ENCODE measurements around the gene WDR44. TPM values are rescaled to one million over a fixed set of nuclear protein-coding genes. Genes with fewer than 3 reads are reported as not detected.

WDR44 gene
- total and polyA plus RNA-seq, 2 of the 13 experiments (the other 11 are each of a cell fraction or from before 2014, with no cell fraction given): 2.2 to 4.3 TPM

DNA sequence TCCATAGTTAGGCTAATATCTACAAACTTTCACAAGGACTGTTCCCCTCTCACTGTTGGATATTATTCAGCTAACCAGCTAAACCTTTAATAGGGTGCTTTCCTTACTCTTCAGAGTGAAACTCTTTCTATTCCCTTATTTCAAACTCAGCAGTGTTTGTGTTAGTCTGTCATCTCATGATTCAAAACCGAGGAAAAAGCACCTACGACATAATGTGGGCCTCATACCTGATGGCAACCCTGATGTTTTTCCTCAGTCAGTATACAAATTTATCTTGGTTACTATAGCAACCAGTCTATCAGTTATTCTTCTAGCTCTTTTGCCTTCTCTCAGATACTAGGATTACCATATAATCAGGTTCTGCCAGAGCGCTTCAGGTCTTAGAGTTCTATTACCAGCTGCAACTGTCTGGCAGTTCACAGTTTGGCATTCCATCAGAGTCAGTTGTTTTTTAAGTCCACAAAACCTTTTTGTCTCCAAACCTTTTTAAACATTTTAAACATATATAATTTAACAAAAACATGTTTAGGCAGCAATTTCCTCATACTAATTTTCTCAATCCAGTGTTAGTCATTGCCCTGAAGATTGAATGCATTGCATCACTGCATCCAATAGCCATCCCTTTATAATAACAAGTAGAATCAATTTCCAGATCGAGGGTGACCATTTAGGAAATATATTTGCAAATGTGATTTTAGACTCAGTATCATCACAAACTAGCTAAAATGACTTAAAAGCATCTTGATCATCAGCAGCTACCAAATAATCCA, 7.4 kb downstream of the WDR44 start (continued):
- TF ChIP-seq, protein P1, sequence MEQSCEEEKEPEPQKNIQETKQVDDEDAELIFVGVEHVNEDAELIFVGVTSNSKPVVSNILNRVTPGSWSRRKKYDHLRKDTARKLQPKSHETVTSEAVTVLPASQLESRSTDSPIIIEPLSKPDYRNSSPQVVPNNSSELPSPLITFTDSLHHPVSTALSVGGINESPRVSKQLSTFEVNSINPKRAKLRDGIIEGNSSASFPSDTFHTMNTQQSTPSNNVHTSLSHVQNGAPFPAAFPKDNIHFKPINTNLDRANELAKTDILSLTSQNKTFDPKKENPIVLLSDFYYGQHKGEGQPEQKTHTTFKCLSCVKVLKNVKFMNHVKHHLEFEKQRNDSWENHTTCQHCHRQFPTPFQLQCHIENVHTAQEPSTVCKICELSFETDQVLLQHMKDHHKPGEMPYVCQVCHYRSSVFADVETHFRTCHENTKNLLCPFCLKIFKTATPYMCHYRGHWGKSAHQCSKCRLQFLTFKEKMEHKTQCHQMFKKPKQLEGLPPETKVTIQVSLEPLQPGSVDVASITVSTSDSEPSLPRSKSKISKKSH (CRISPR knock-in tag; IDR thresholded peaks at IDR 0.05; ENCODE audit: borderline replicate concordance): no peak
- TF ChIP-seq, protein P2, sequence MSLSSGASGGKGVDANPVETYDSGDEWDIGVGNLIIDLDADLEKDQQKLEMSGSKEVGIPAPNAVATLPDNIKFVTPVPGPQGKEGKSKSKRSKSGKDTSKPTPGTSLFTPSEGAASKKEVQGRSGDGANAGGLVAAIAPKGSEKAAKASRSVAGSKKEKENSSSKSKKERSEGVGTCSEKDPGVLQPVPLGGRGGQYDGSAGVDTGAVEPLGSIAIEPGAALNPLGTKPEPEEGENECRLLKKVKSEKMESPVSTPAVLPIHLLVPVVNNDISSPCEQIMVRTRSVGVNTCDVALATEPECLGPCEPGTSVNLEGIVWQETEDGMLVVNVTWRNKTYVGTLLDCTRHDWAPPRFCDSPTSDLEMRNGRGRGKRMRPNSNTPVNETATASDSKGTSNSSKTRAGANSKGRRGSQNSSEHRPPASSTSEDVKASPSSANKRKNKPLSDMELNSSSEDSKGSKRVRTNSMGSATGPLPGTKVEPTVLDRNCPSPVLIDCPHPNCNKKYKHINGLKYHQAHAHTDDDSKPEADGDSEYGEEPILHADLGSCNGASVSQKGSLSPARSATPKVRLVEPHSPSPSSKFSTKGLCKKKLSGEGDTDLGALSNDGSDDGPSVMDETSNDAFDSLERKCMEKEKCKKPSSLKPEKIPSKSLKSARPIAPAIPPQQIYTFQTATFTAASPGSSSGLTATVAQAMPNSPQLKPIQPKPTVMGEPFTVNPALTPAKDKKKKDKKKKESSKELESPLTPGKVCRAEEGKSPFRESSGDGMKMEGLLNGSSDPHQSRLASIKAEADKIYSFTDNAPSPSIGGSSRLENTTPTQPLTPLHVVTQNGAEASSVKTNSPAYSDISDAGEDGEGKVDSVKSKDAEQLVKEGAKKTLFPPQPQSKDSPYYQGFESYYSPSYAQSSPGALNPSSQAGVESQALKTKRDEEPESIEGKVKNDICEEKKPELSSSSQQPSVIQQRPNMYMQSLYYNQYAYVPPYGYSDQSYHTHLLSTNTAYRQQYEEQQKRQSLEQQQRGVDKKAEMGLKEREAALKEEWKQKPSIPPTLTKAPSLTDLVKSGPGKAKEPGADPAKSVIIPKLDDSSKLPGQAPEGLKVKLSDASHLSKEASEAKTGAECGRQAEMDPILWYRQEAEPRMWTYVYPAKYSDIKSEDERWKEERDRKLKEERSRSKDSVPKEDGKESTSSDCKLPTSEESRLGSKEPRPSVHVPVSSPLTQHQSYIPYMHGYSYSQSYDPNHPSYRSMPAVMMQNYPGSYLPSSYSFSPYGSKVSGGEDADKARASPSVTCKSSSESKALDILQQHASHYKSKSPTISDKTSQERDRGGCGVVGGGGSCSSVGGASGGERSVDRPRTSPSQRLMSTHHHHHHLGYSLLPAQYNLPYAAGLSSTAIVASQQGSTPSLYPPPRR (CRISPR knock-in tag; IDR thresholded peaks at IDR 0.05; ENCODE audit: borderline replicate concordance): no peak
- TF ChIP-seq ZNF383 (CRISPR knock-in tag; IDR thresholded peaks at IDR 0.05; ENCODE audit: borderline replicate concordance) (no peak), GATAD1 (CRISPR knock-in tag; IDR thresholded peaks at IDR 0.05) (no peak), NR3C1 (CRISPR knock-in tag; IDR thresholded peaks at IDR 0.05) (no peak), NR2F6 (IDR thresholded peaks at IDR 0.05) (no peak), NR2F6 (CRISPR knock-in tag; IDR thresholded peaks at IDR 0.05) (no peak)
- TF ChIP-seq, protein P3, sequence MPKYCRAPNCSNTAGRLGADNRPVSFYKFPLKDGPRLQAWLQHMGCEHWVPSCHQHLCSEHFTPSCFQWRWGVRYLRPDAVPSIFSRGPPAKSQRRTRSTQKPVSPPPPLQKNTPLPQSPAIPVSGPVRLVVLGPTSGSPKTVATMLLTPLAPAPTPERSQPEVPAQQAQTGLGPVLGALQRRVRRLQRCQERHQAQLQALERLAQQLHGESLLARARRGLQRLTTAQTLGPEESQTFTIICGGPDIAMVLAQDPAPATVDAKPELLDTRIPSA (CRISPR knock-in tag; IDR thresholded peaks at IDR 0.05; ENCODE audit: borderline replicate concordance): no peak

All from HepG2 (cell line).